PFSK-1 (cell line): ENCODE data around the gene XRCC3.

Source experiments
- FOXP2 ChIP-seq: optimal IDR thresholded peaks from 2 replicates; pipeline ENCODE3; 2011; ENCODE audit warnings: borderline replicate concordance, control low read depth, inconsistent platforms; ENCODE audit not compliant: insufficient read depth; ENCODE audit errors: extremely low read length, extremely low read depth
- POLR2AphosphoS5 ChIP-seq: IDR thresholded peaks from 2 replicates; pipeline ENCODE4 v1.6.1; 2012; ENCODE audit warnings: low read depth, mild to moderate bottlenecking, control low read depth, low read length, moderate library complexity
- REST ChIP-seq, 2 experiments: IDR thresholded peaks; 2 replicates each; pipeline versions ENCODE4 v1.6.1 to v1.8.0; 2011 to 2012; ENCODE audit warnings: low read depth in 2 of 2, low read length in 2 of 2, control low read depth in 1 of 2, inconsistent platforms in 1 of 2, mild to moderate bottlenecking in 1 of 2, moderate library complexity in 1 of 2; ENCODE audit not compliant: insufficient read depth in 1 of 2
- SIN3A ChIP-seq: IDR thresholded peaks from 2 replicates; pipeline ENCODE4 v1.6.1; 2012; ENCODE audit warnings: mild to moderate bottlenecking, low read length, moderate library complexity, borderline replicate concordance; ENCODE audit not compliant: insufficient read depth
- TAF1 ChIP-seq: IDR thresholded peaks from 2 replicates; pipeline ENCODE4 v1.6.1; 2012; ENCODE audit warnings: low read length, control low read depth, borderline replicate concordance; ENCODE audit not compliant: insufficient read depth

Gene XRCC3

GRCh38 chr14:103693515-103693914 is 21.7 kb downstream of the XRCC3 start:
- TF ChIP-seq TAF1, result no peak
- no peak for TF ChIP-seq SIN3A
- TF ChIP-seq REST (IDR thresholded peaks at IDR 0.05; ENCODE audit: insufficient read depth in 1 of 2, low read depth in 2 of 2, low read length in 2 of 2), result no peak

DNA sequence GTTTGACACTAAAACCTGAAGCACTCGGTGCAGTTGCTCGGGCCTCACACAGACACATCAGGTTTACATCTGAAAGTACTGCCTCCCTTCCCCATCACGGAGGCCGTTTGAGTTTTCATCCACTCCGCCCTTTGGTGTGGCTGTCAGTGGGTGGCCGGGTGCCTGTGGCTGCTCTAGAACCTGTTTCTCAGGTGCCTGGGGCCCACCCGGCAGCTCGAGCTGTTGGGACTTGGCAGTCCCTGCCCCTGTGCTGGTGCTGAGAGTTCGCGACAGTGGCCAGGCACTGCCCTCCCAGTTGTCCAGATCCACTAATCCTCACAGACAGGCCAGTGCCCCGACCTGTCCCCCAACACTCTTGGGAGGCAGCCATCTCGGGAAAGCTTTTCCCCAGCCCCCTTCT is 22.4 kb downstream of the XRCC3 start:
- TF ChIP-seq POLR2AphosphoS5 (no peak), SIN3A (no peak)

- TF ChIP-seq FOXP2 (no peak), TAF1 (no peak), REST (IDR thresholded peaks at IDR 0.05; ENCODE audit: insufficient read depth in 1 of 2, low read depth in 2 of 2, low read length in 2 of 2) (no peak), SIN3A (no peak), POLR2AphosphoS5 (no peak)
These were observed 23.1 kb downstream of the XRCC3 start for GRCh38 chr14:103692159-103692558.

GRCh38 chr14:103690332-103690731 is 24.9 kb downstream of the XRCC3 start:
- TF ChIP-seq TAF1 (no peak), REST (IDR thresholded peaks at IDR 0.05; ENCODE audit: insufficient read depth in 1 of 2, low read depth in 2 of 2, low read length in 2 of 2) (no peak), SIN3A (no peak), FOXP2 (no peak), POLR2AphosphoS5 (no peak)

DNA sequence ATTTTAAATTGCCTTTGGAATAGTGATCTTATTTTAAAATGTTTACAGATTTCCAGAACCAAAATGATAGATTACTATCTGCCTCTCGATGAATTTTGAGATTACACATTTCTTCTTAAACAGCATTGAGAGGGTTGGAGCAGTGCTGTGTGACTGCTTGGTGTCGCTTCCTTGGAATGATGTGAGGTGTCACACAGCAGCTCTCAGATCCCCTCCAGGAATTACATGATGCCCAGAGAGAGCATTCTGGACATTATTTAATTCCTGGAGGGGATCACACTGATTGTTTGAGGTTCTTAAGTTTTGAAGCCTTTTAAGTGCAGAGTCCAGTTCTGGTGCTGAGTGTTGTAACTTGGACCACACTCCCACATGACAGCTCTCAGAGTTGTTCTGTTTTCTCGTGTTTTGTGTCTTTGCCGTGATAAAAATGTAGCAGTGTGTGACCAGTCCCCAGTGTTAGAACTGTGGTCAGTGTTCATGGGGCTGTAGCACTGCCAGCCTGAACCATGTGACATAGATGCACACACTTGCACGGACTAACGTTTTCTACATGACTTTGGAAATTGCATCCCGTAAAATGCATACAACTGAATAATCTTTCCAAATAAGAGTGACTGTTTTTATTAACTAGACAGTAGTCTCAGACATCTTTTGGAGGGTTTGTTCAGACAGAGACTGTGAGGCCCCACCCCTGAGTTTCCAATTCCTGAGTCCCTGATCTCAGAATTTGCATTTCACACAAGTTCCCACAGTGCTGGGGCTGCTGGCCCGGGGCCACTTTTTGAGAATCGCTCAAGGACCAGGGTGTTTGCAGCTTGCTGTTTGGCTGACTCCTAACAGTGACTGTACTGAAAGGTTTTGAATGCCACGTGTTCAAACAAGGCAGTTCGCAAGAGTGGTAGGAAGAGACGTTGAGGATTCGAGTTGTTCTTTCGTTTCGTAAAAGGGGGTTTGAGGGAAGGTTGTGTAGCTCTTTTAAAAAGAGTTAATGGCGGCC is 26.0 kb downstream of the XRCC3 start:
- TF ChIP-seq TAF1, result no peak
- TF ChIP-seq REST (IDR thresholded peaks at IDR 0.05; ENCODE audit: insufficient read depth in 1 of 2, low read depth in 2 of 2, low read length in 2 of 2), result no peak
- TF ChIP-seq POLR2AphosphoS5, result no peak
- no peak for TF ChIP-seq FOXP2
- TF ChIP-seq SIN3A, result no peak
